Activated T-cell treated with anti-CD3 and anti-CD28 coated beads, Interleukin-2, amount 50 U/mL, for 72 hours (primary cell): ENCODE results near the gene LANCL2. TPM values are rescaled to one million over a fixed set of nuclear protein-coding genes. Genes with fewer than 3 reads are reported as not detected.

Source experiments
- ATAC-seq, 2 donors: fragments of 150-1000 bp; cut with Tn5 transposase; replicated peaks in 1 of 2; 2 replicates each; pipeline ENCODE4 v1.10.0; 2021; ENCODE audit warnings: moderate library complexity in 2 of 2, mild to moderate bottlenecking in 1 of 2
- DNase-seq, 2 donors: peaks; one replicate each; pipeline ENCODE4 v3.0.0; 2021 to 2022; ENCODE audit warnings: mixed read lengths in 1 of 2
- H3K27ac Mint-ChIP-seq: one replicate; pipeline ENCODE4 v1.8.0; 2022; ENCODE audit warnings: mild to moderate bottlenecking, moderate library complexity, mixed read lengths
- H3K27me3 Mint-ChIP-seq: one replicate; pipeline ENCODE4 v1.8.0; 2022; ENCODE audit warnings: low read depth, mixed read lengths
- H3K36me3 Mint-ChIP-seq, 2 donors: one replicate each; pipeline ENCODE4 v1.8.0; 2022; ENCODE audit warnings: mixed read lengths in 2 of 2, mild to moderate bottlenecking in 1 of 2; ENCODE audit not compliant: insufficient read depth in 2 of 2
- H3K4me1 Mint-ChIP-seq: one replicate; pipeline ENCODE4 v1.8.0; 2022; ENCODE audit warnings: low read depth, mixed read lengths
- H3K4me3 Mint-ChIP-seq, 2 donors: one replicate each; pipeline ENCODE4 v1.8.0; 2022; ENCODE audit warnings: mild to moderate bottlenecking in 2 of 2, mixed read lengths in 2 of 2, moderate library complexity in 2 of 2
- H3K9me3 Mint-ChIP-seq, 2 donors: one replicate each; pipeline ENCODE4 v1.8.0; 2022; ENCODE audit warnings: mixed read lengths in 2 of 2
- total RNA-seq, 2 donors: library from RNA; stranded (reverse); gene quantifications; one replicate each; pipeline ENCODE4 v1.2.3, GENCODE V29; 2022

The LANCL2 gene
- total RNA-seq, 2 donors from 2014 or later: 9.5 to 13.0 TPM

DNA sequence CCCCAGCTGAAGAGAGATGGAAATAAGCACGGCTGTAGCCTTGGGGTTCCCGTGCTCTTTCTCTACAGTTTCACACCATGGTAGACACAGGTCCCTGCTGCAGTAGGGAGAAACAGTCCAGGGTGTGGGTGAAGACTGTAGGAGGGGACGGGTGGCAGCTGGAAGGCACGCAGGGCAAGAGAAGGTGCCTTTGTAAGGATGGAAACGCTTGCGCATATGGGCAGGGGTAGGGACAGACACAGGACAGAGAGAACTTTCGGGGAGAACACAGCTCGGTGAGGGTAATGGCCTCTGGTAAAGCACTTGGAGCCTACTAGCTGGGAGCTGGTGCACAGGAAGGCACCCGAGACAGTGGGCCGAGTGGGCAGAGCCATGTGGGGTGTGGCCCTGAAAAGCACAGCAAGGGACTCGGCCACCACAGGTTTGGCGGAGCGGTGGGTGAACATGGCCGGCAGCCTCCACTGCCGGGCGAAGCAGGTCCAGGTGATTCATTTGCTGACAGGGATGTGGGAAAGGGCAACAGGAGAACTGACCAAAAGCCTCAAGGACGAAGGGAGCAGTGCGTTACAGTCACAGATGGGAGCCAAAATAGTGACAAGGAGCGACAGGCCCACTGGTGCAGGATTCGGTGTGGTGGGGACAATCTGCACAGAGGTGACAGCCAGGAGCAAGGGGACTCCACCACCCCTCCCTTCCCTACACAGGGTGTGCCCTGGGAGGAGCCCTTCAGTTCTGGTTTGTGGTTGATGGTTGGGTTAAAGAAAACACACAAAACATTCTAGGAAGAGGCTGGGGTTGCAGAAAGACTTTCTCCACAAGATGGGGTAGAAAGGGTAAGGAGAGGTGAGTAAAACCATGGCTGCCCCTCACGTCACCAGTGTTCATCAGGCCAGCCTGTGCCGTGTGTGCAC, 110.1 kb downstream of the LANCL2 start:
- H3K27me3 Mint-ChIP-seq: no peaks in the 10 kb centered on the region
- no peak for DNase-seq
- no peaks in the 10 kb centered on the region for H3K9me3 Mint-ChIP-seq
- peak overlapping the region; percentile 41 to 57 for H3K4me3 Mint-ChIP-seq
- H3K36me3 Mint-ChIP-seq: peaks cover 4 to 8% of the 10 kb centered on the region in 2 donors
- peak; percentile 51 to 65 for ATAC-seq
- H3K27ac Mint-ChIP-seq: peak overlapping the region; percentile 17
- H3K4me1 Mint-ChIP-seq: peaks cover 61% of the 10 kb centered on the region

DNA sequence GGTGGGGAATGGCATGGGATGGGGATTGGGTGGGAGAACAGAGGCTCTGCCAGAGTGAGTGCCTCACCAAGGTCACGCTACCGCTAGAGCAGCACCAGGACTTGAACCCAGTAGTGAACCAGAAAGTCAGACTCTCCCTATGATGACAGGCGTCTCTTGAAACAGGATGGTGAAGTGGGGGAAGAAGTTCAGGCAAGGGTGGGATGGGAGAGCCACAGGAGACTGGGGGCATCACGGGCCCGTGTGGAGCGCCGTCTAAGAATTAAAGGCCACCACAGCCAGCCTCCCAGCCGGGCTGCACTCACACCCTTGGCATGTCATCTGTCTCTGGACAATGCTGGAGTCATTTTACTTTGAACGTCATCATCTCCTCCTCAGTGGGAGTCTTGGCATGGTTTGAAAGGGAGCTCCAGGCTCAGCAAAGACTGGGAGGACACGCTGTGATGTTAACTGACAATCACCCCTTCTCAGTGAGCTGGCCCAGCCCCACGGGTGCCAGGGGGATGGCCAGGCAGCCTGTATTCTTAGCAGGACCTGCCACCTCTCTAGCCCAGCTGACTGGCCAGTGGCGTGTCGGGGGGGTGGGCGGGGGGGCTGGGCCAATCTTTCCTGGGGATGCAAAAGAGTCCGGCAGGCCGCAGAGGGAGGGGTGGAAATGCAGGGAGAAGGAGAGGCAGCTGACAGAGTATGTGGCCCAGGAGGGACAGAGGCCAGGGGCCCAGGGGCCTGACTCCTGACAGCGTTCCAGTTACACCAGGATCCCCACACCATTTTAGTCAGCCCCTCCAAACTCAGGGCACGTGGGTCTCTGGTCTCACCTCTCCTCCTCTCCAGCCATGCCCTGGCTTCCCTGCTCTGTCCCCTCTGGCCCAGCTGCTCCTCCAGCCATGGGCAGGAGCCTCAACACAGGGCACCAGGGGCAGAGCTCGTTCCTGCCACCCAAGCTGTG, 111.0 kb downstream of the LANCL2 start:
- Mint-ChIP-seq H3K27me3 (no peaks in the 10 kb centered on the region), H3K27ac (peak overlapping the region; percentile 58), H3K9me3 (no peaks in the 10 kb centered on the region), H3K4me1 (peaks cover 63% of the 10 kb centered on the region), H3K36me3 (peaks cover 6 to 16% of the 10 kb centered on the region in 2 donors), H3K4me3 (peak overlapping the region in 1 of 2 donors; percentile 41)
- no peak for DNase-seq
- ATAC-seq: no peak

DNA sequence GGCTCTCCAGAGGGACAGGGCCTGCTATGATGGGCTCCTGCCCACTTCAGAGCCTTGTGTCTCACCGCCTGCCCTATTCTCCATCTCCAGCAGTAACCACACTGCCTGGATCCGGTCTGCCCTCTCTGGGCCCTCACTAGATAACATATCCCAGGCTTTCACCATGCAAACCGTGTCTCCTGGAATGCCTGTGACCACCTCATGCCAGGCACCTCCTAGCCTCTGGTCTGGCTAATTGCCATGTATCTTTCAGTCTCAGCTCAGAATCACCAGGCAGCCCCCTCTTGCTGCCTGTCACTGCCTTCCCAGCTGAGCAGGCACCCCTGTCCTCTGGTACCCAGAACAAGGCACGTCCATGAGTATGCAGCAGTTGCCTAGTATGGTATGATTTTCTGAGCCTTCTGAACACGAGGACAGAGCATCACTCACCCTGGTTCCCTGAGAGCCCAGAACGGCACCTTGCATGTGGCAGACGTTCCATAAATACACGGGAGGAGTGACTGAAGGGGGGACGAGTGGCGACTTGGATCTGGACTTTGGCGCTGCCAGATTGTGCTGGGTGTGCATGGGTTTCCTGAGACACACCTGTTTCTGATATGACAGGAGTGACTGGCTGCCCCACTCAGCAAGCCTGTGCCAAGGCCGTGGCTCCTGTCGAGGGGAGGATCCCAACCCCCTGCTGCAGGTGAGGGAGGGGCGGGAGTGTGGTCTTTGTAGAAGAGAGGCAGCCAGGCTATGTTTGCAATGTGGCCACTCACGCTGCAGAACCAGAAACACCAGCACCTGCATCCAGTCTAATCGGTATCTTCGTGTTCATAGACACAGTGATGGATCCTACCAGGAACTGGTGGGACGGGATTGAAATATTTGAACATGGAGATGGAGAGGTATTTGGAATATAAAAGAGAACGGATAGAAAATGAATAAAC, 112.0 kb downstream of the LANCL2 start:
- H3K4me3 Mint-ChIP-seq: no peak overlapping the region
- no peak for DNase-seq
- H3K36me3 Mint-ChIP-seq: peaks cover 5 to 15% of the 10 kb centered on the region in 2 donors
- ATAC-seq: no peak
- no peaks in the 10 kb centered on the region for H3K27me3 Mint-ChIP-seq
- H3K27ac Mint-ChIP-seq: peak overlapping the region; percentile 58
- H3K4me1 Mint-ChIP-seq: peaks cover 66% of the 10 kb centered on the region
- H3K9me3 Mint-ChIP-seq: no peaks in the 10 kb centered on the region

DNA sequence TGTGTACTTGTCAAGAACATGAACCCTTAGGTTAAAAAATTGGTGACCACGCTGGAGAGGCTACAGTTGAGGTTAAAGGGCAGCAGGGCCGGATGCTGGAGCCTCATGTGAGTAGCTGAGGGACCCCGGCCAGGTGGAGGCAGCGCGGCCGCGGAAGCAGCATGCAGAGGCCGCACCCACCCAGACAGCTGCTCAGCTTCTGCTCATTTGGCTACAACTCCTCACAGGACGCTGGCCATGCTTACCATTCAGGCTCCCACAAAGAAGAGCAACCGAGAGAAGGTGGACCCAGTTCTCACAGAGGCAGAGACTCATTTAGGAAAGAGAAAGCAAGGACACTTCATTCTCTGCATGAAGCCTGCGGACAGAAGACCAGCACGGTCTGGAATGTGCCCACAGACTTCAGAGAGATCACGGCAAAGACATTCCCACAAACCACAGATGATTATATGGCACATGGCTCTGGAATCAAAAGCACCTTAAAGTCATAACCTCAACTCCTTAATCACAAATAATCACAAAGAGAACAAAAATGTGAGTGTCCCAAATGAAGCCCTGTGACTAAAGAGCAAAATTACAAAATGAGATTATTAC, 112.7 kb downstream of the LANCL2 start:
- H3K9me3 Mint-ChIP-seq: no peaks in the 10 kb centered on the region
- peaks cover 5 to 15% of the 10 kb centered on the region in 2 donors for H3K36me3 Mint-ChIP-seq
- H3K4me3 Mint-ChIP-seq: no peak overlapping the region
- no peak overlapping the region for H3K27ac Mint-ChIP-seq
- DNase-seq (no peak), ATAC-seq (no peak)
- peaks cover 72% of the 10 kb centered on the region for H3K4me1 Mint-ChIP-seq
- no peaks in the 10 kb centered on the region for H3K27me3 Mint-ChIP-seq

DNA sequence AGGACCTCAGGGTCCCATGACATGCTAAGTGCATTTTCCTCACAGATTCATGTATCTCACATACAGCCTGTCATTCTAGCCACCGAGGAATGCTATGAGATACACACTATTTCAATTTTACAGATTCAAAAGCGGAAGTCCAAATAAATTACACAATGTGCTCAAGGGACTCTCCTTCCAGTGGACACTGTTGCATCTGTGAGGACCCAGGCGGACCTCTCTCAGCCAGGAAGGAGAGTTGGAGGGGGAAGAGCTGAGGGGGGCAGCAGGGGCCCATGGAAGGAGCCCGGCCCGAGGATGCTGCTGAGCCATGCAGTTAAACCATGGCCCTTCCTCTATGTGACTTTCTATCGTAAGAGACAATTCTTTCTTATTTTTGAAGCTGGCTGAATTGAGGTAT, 113.6 kb downstream of the LANCL2 start:
- Mint-ChIP-seq H3K27me3 (no peaks in the 10 kb centered on the region), H3K9me3 (no peaks in the 10 kb centered on the region), H3K36me3 (peaks cover 7 to 15% of the 10 kb centered on the region in 2 donors), H3K4me3 (no peak overlapping the region), H3K27ac (no peak overlapping the region), H3K4me1 (peaks cover 80% of the 10 kb centered on the region)
- ATAC-seq: no peak
- no peak for DNase-seq

DNA sequence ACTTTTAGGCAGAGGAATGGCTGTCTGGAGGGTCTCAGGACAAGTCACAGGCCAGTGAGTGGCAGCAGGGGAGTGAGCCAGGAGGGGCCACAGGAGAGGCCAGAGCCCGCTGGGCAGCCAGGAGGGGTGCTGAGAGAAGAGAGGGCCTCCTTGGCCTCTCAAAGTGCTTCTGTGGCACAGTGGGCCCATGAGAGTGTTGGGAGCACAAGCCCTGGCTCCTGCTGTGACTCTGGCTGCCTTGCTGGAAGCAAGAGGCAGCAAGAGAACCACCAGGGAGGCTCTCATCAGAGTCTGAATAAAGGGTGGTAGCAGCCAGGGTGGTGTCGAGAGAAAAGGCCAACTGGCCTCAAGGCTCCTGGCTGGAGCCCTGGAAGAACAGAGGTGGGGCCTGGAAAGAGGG, 116.0 kb downstream of the LANCL2 start:
- H3K27me3 Mint-ChIP-seq: no peaks in the 10 kb centered on the region
- H3K9me3 Mint-ChIP-seq: no peaks in the 10 kb centered on the region
- H3K4me3 Mint-ChIP-seq: peak overlapping the region; percentile 13 to 15
- DNase-seq (no peak), ATAC-seq (no peak)
- peaks cover 80% of the 10 kb centered on the region for H3K4me1 Mint-ChIP-seq
- peak overlapping the region; percentile 38 for H3K27ac Mint-ChIP-seq
- peaks cover 7 to 21% of the 10 kb centered on the region in 2 donors for H3K36me3 Mint-ChIP-seq

DNA sequence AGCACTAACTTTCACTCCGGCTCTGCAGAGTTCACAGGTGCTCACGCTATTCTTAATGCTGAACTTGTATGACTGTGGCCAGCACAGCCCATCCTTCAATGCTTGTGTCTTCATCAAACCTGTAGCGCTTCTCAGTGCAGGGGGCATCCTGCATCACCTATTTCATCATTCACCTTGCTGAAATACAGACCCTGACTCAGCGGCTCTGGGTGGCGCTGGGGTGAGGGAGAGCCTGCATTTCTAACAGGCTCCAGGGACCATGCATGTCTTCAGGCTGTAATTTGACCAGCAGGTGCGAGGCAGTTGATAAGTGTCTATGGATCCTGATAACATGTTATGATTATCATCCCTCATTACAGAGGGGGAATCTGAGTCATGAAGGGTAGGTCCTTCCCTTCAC, 117.9 kb downstream of the LANCL2 start:
- ATAC-seq (no peak), DNase-seq (no peak)
- no peaks in the 10 kb centered on the region for H3K27me3 Mint-ChIP-seq
- H3K4me1 Mint-ChIP-seq: peaks cover 74% of the 10 kb centered on the region
- H3K27ac Mint-ChIP-seq: no peak overlapping the region
- peaks cover 4 to 19% of the 10 kb centered on the region in 2 donors for H3K36me3 Mint-ChIP-seq
- no peak overlapping the region for H3K4me3 Mint-ChIP-seq
- no peaks in the 10 kb centered on the region for H3K9me3 Mint-ChIP-seq

Other genes with a start within 250 kb of the LANCL2 start
- 10 to 100 TPM; 90.8 to 91.1 TPM for gene VOPP1, start 207.2 kb downstream of the LANCL2 start, total RNA-seq